ENCODE results near the gene PAX8. TPM values are rescaled to one million over a fixed set of nuclear protein-coding genes. Genes with fewer than 3 reads are reported as not detected.

Gene PAX8
- total and polyA plus RNA-seq, 2 experiments from 2014 or later = 5.8 to 13.1 TPM

- in situ Hi-C loops (cut with MboI) = no loop called here
- no peaks in the 10 kb centered on the region for H3K79me2 ChIP-seq (ENCODE audit: insufficient read depth)
Measured at GRCh38 chr2:113171334-113172075, 107.2 kb downstream of the PAX8 start.

DNA sequence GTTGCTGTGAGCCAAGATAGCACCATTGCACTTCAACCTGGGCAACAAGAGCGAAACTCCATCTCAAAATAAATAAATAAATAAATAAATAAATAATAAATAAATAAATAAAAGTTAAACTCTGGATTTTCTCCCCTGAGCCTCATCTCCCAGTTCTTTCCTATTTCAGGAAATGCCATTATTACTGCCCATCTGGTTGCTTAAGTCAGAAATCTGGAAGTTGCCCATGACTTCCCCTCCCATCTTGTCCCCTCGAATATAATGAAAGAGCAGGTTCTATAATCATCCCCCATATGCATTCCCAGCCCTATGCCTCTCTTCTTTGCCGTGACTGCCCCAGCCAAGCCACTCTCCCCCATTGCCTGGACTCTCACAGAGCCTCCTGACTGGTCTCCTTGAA lies 109.1 kb downstream of the PAX8 start:
- Histone ChIP-seq H3K36me3 (ENCODE audit: low read depth) (no peaks in the 10 kb centered on the region), H3K9me3 (ENCODE audit: low read depth) (no peaks in the 10 kb centered on the region), H3K9ac (no peak overlapping the region), H3K79me2 (ENCODE audit: insufficient read depth) (no peaks in the 10 kb centered on the region), H3K4me1 (ENCODE audit: insufficient read depth) (no peaks in the 10 kb centered on the region), H3K4me2 (ENCODE audit: unreplicated experiment) (no peak overlapping the region), H3K9me2 (ENCODE audit: insufficient read depth) (no peaks in the 10 kb centered on the region), H3K27ac (no peak overlapping the region), H2AFZ (no peak overlapping the region), H3K27me3 (replicated peaks; ENCODE audit: insufficient read depth) (no peaks in the 10 kb centered on the region), H3F3A (ENCODE audit: insufficient read depth) (no peaks in the 10 kb centered on the region), H3K4me3 (no peak overlapping the region), H4K20me1 (ENCODE audit: insufficient read depth) (no peaks in the 10 kb centered on the region)
- 85 to 100% methylated on average over 3 of the region's 3 CpGs for WGBS, 2 experiments (ENCODE audit: low coverage in 1 of 2, low lambda C conversion rate in 2 of 2, missing lambda C conversion rate in 2 of 2)
- in situ Hi-C loops (cut with MboI) = no loop called here
- TF ChIP-seq EZH2 (IDR thresholded peaks at IDR 0.05; ENCODE audit: insufficient read depth, poor library complexity, severe bottlenecking) (no peak), EZH2phosphoT487 (IDR thresholded peaks at IDR 0.05; ENCODE audit: insufficient read depth, low read depth) (no peak)
- DNase-seq = no peak

More at GRCh38 chr2:113171334-113172075, 107.2 kb downstream of the PAX8 start:
- Histone ChIP-seq H3K4me2 (ENCODE audit: unreplicated experiment) (no peak overlapping the region), H3K4me1 (ENCODE audit: insufficient read depth) (no peaks in the 10 kb centered on the region), H3K27me3 (replicated peaks; ENCODE audit: insufficient read depth) (no peaks in the 10 kb centered on the region), H3K9me3 (ENCODE audit: low read depth) (no peaks in the 10 kb centered on the region), H3K9ac (no peak overlapping the region), H3K9me2 (ENCODE audit: insufficient read depth) (no peaks in the 10 kb centered on the region), H3K27ac (no peak overlapping the region), H3F3A (ENCODE audit: insufficient read depth) (no peaks in the 10 kb centered on the region), H4K20me1 (ENCODE audit: insufficient read depth) (no peaks in the 10 kb centered on the region), H3K36me3 (ENCODE audit: low read depth) (no peaks in the 10 kb centered on the region), H2AFZ (no peak overlapping the region), H3K4me3 (no peak overlapping the region)
- no peak for DNase-seq
- TF ChIP-seq EZH2phosphoT487 (IDR thresholded peaks at IDR 0.05; ENCODE audit: insufficient read depth, low read depth) (no peak), EZH2 (IDR thresholded peaks at IDR 0.05; ENCODE audit: insufficient read depth, poor library complexity, severe bottlenecking) (no peak)
- 94 to 95% methylated on average over 8 of the region's 8 CpGs for WGBS, 2 experiments (ENCODE audit: low coverage in 1 of 2, low lambda C conversion rate in 2 of 2, missing lambda C conversion rate in 2 of 2)

DNA sequence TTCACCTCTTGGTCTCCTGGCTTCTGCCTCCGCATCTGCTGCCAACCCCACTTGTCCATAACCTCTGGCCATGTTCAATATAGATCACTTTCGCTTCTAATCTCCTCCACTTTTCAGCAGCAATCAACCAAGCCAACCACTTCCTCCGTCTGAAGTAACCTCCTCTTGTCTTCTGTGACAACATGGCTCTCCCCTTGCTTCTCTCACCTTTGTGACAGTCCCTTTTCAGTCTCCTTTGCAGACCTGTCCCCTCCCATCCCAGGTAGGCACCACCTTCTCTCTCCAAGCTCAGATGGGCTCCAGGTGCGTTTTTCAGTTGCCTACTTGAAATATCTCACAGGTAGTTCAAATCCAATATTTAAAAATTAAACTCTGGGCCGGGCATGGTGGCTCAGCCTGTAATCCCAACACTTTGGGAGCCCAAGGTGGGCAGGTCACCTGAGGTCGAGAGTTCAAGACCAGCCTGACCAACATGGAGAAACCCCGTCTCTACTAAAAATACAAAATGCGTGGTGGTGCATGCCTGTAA lies 109.7 kb downstream of the PAX8 start:
- H3K36me3 ChIP-seq (ENCODE audit: low read depth) = no peaks in the 10 kb centered on the region
- DNase-seq = no peak
- no peaks in the 10 kb centered on the region for H3K27me3 ChIP-seq (replicated peaks; ENCODE audit: insufficient read depth)
- no peak overlapping the region for H3K27ac ChIP-seq
- no peak overlapping the region for H3K4me2 ChIP-seq (ENCODE audit: unreplicated experiment)
- 94 to 95% methylated on average over 8 of the region's 8 CpGs for WGBS, 2 experiments (ENCODE audit: low coverage in 1 of 2, low lambda C conversion rate in 2 of 2, missing lambda C conversion rate in 2 of 2)
- H3K9ac ChIP-seq = no peak overlapping the region
- H3K79me2 ChIP-seq (ENCODE audit: insufficient read depth) = no peaks in the 10 kb centered on the region
- TF ChIP-seq EZH2phosphoT487 (IDR thresholded peaks at IDR 0.05; ENCODE audit: insufficient read depth, low read depth) (no peak), EZH2 (IDR thresholded peaks at IDR 0.05; ENCODE audit: insufficient read depth, poor library complexity, severe bottlenecking) (no peak)
- H4K20me1 ChIP-seq (ENCODE audit: insufficient read depth) = no peaks in the 10 kb centered on the region
- H3F3A ChIP-seq (ENCODE audit: insufficient read depth) = no peaks in the 10 kb centered on the region
- no peak overlapping the region for H3K4me3 ChIP-seq
- H2AFZ ChIP-seq = no peak overlapping the region
- in situ Hi-C loops (cut with MboI) = no loop called here
- H3K9me2 ChIP-seq (ENCODE audit: insufficient read depth) = no peaks in the 10 kb centered on the region
- no peaks in the 10 kb centered on the region for H3K9me3 ChIP-seq (ENCODE audit: low read depth)
- H3K4me1 ChIP-seq (ENCODE audit: insufficient read depth) = no peaks in the 10 kb centered on the region

DNA sequence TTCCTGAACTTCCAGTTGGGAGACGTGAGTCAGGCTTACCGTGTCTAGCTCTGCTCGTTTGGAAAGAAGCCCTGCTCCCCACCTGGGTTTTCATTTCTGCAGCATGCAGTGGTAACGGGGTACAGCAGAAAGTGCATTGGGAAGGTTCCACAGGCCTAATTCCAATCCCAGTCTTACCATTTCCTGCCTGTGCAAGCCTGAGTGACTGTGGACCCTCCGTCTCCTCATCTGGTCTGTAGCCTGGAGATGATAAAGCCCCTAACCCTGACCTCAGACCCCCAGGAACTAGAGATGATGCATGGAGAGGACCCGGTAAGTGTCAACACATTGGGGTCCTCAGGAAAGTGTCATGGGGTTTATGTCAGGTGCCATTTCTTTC lies 110.8 kb downstream of the PAX8 start:
- H4K20me1 ChIP-seq (ENCODE audit: insufficient read depth) = no peaks in the 10 kb centered on the region
- no peak overlapping the region for H3K4me3 ChIP-seq

More for the DNA sequence above, 110.8 kb downstream of the PAX8 start:
- Histone ChIP-seq H3K79me2 (ENCODE audit: insufficient read depth) (no peaks in the 10 kb centered on the region), H3K4me2 (ENCODE audit: unreplicated experiment) (no peak overlapping the region), H3K9me2 (ENCODE audit: insufficient read depth) (no peaks in the 10 kb centered on the region), H2AFZ (no peak overlapping the region), H3K9ac (no peak overlapping the region), H3K9me3 (ENCODE audit: low read depth) (no peaks in the 10 kb centered on the region), H3K27me3 (replicated peaks; ENCODE audit: insufficient read depth) (no peaks in the 10 kb centered on the region), H3K27ac (no peak overlapping the region), H3K4me1 (ENCODE audit: insufficient read depth) (no peaks in the 10 kb centered on the region), H3F3A (ENCODE audit: insufficient read depth) (no peaks in the 10 kb centered on the region), H3K36me3 (ENCODE audit: low read depth) (no peaks in the 10 kb centered on the region)
- TF ChIP-seq EZH2phosphoT487 (IDR thresholded peaks at IDR 0.05; ENCODE audit: insufficient read depth, low read depth) = no peak
- TF ChIP-seq EZH2 (IDR thresholded peaks at IDR 0.05; ENCODE audit: insufficient read depth, poor library complexity, severe bottlenecking) = no peak
- WGBS, 2 experiments (ENCODE audit: low coverage in 1 of 2, low lambda C conversion rate in 2 of 2, missing lambda C conversion rate in 2 of 2) = 88 to 90% methylated on average over 6 of the region's 6 CpGs
- no peak for DNase-seq
- in situ Hi-C loops (cut with MboI) = no loop called here

Data from GM23248 (cell line).